SK-N-SH treated with all-trans-retinoic acid at 6 μM for 48 hours (cell line): ENCODE data around the gene DHX8.
"Not testable (repeated sequence)": the region's sequence is repeated elsewhere in the genome, so short reads cannot be mapped to it uniquely, and the experiment has no call there.

Experiments used
- ATAC-seq: fragments of 200-7000 bp; cut with Tn5 transposase; 3 replicates; pipeline ENCODE4 v1.9.1; 2020; ENCODE audit warnings: mild to moderate bottlenecking, moderate library complexity
- ARNTL ChIP-seq: fragments of 450-650 bp; formaldehyde crosslinking; IDR thresholded peaks from 2 replicates; pipeline ENCODE4 v1.5.0; 2020; ENCODE audit warnings: low read depth, mild to moderate bottlenecking, moderate library complexity, borderline replicate concordance
- BACH2 ChIP-seq: fragments of 250-450 bp; sonication (Bioruptor Pico); IDR thresholded peaks from 2 replicates; pipeline ENCODE4 v1.9.0; 2021; ENCODE audit warnings: mild to moderate bottlenecking, borderline replicate concordance
- CSDC2 ChIP-seq: fragments of 250-450 bp; sonication (Bioruptor Pico); IDR thresholded peaks from 2 replicates; pipeline ENCODE4 v1.5.0; 2020; ENCODE audit warnings: mild to moderate bottlenecking, moderate library complexity
- CSRNP3 ChIP-seq: fragments of 250-450 bp; sonication (Bioruptor Pico); IDR thresholded peaks from 2 replicates; pipeline ENCODE4 v1.5.1; 2021; ENCODE audit warnings: mild to moderate bottlenecking, moderate library complexity
- ESRRG ChIP-seq: fragments of 250-450 bp; sonication (Bioruptor Pico); IDR thresholded peaks from 2 replicates; pipeline ENCODE4 v1.6.1; 2021; ENCODE audit warnings: mild to moderate bottlenecking
- ISL1 ChIP-seq: fragments of 250-450 bp; sonication (Bioruptor Pico); IDR thresholded peaks from 2 replicates; pipeline ENCODE4 v2.1.2; 2022; ENCODE audit warnings: mild to moderate bottlenecking, moderate library complexity
- OSR1 ChIP-seq: fragments of 250-450 bp; sonication (Bioruptor Pico); IDR thresholded peaks from 2 replicates; pipeline ENCODE4 v1.8.0; 2022; ENCODE audit warnings: moderate library complexity, mild to moderate bottlenecking, inconsistent platforms
- PPARA ChIP-seq: fragments of 250-450 bp; sonication (Bioruptor Pico); IDR thresholded peaks from 2 replicates; pipeline ENCODE4 v1.5.0; 2020; ENCODE audit warnings: mild to moderate bottlenecking, borderline replicate concordance
- RARB ChIP-seq: fragments of 250-450 bp; sonication (Bioruptor Pico); IDR thresholded peaks from 2 replicates; pipeline ENCODE4 v1.8.0; 2021; ENCODE audit warnings: mild to moderate bottlenecking, moderate library complexity
- SNAI2 ChIP-seq: fragments of 250-450 bp; sonication (Bioruptor Pico); IDR thresholded peaks from 2 replicates; pipeline ENCODE4 v1.5.0; 2020; ENCODE audit warnings: mild to moderate bottlenecking, moderate library complexity
- TCF4 ChIP-seq: fragments of 250-450 bp; sonication (Bioruptor Pico); IDR thresholded peaks from 2 replicates; pipeline ENCODE4 v1.8.0; 2021; ENCODE audit warnings: mild to moderate bottlenecking, moderate library complexity, borderline replicate concordance
- TOX ChIP-seq: fragments of 250-450 bp; sonication (Bioruptor Pico); IDR thresholded peaks from 2 replicates; pipeline ENCODE4 v1.8.0; 2021; ENCODE audit warnings: mild to moderate bottlenecking, moderate library complexity, borderline replicate concordance
- TSHZ2 ChIP-seq: fragments of 250-450 bp; sonication (Bioruptor Pico); IDR thresholded peaks from 2 replicates; pipeline ENCODE4 v1.5.0; 2020; ENCODE audit warnings: mild to moderate bottlenecking, moderate library complexity
- ZC3H10 ChIP-seq: fragments of 250-450 bp; sonication (Bioruptor Pico); IDR thresholded peaks from 2 replicates; pipeline ENCODE4 v1.5.1; 2021; ENCODE audit warnings: mild to moderate bottlenecking, moderate library complexity
- ZNF565 ChIP-seq: fragments of 450-650 bp; formaldehyde crosslinking; conservative IDR thresholded peaks from 2 replicates; pipeline ENCODE4 v1.5.0; 2020; ENCODE audit warnings: low read depth, mild to moderate bottlenecking, moderate library complexity
- ZNF70 ChIP-seq: fragments of 450-650 bp; formaldehyde crosslinking; IDR thresholded peaks from 2 replicates; pipeline ENCODE4 v1.5.0; 2020; ENCODE audit warnings: mild to moderate bottlenecking, moderate library complexity
- ZNF8 ChIP-seq: fragments of 450-650 bp; formaldehyde crosslinking; IDR thresholded peaks from 2 replicates; pipeline ENCODE4 v1.5.0; 2020; ENCODE audit warnings: mild to moderate bottlenecking, moderate library complexity
- TF ChIP-seq, protein P1 (sequence below): fragments of 250-450 bp; sonication (Bioruptor Pico); IDR thresholded peaks from 2 replicates; pipeline ENCODE4 v1.5.1; 2020; ENCODE audit warnings: low read depth, mild to moderate bottlenecking, moderate library complexity
- TF ChIP-seq, protein P2 (sequence below): fragments of 250-450 bp; sonication (Bioruptor Pico); IDR thresholded peaks from 2 replicates; pipeline ENCODE4 v1.8.0; 2020; ENCODE audit warnings: mild to moderate bottlenecking, moderate library complexity, borderline replicate concordance

DHX8 gene

DNA sequence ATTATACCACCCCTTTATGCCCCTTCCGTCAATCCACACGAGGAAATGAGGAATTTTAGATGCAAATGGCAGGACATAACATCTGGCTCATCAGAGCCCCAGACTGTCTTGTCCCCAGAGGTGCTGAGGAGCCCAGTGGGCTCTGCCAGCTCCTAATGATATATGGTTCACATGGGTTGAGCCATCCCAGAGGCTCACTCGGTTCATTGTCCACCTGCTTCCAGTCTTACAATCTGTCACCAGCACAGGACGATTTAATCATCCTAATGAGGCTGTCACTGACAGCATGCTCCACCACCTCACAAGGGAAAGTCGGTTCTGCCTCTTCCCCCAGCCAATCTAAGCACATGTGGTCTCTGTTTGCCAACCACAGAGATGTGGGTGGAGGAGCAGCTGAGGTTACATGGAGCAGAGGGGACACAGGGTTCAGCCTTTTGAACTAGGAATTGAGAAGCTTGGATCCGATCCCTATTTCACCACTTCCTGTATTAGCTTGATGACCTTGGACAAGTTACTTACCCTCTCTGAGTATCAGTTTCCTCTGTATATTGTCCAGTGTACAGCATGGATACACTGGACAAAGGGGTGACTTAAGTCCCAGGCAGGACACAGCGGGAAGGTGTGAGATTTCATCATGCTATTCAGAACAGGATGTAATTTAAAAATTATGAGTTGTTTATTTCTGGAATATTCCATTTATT is 27.0 kb upstream of the DHX8 start:
- TF ChIP-seq ZC3H10 (CRISPR knock-in tag) = no peak
- TF ChIP-seq PPARA (CRISPR knock-in tag) = no peak
- no peak for TF ChIP-seq TSHZ2 (CRISPR knock-in tag)
- no peak for TF ChIP-seq CSDC2
- no peak for TF ChIP-seq ESRRG
- TF ChIP-seq RARB (CRISPR knock-in tag) = no peak
- TF ChIP-seq TOX (CRISPR knock-in tag) = no peak
- TF ChIP-seq SNAI2 = no peak
- TF ChIP-seq, protein P1, sequence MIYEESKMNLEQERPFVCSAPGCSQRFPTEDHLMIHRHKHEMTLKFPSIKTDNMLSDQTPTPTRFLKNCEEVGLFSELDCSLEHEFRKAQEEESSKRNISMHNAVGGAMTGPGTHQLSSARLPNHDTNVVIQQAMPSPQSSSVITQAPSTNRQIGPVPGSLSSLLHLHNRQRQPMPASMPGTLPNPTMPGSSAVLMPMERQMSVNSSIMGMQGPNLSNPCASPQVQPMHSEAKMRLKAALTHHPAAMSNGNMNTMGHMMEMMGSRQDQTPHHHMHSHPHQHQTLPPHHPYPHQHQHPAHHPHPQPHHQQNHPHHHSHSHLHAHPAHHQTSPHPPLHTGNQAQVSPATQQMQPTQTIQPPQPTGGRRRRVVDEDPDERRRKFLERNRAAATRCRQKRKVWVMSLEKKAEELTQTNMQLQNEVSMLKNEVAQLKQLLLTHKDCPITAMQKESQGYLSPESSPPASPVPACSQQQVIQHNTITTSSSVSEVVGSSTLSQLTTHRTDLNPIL (CRISPR knock-in tag) = no peak
- no peak for TF ChIP-seq ARNTL (CRISPR knock-in tag)
- no peak for TF ChIP-seq ZNF565 (CRISPR knock-in tag)
- no peak for TF ChIP-seq ZNF70 (CRISPR knock-in tag)
- no peak for TF ChIP-seq BACH2
- no peak for TF ChIP-seq ISL1 (CRISPR knock-in tag)
- TF ChIP-seq, protein P2, sequence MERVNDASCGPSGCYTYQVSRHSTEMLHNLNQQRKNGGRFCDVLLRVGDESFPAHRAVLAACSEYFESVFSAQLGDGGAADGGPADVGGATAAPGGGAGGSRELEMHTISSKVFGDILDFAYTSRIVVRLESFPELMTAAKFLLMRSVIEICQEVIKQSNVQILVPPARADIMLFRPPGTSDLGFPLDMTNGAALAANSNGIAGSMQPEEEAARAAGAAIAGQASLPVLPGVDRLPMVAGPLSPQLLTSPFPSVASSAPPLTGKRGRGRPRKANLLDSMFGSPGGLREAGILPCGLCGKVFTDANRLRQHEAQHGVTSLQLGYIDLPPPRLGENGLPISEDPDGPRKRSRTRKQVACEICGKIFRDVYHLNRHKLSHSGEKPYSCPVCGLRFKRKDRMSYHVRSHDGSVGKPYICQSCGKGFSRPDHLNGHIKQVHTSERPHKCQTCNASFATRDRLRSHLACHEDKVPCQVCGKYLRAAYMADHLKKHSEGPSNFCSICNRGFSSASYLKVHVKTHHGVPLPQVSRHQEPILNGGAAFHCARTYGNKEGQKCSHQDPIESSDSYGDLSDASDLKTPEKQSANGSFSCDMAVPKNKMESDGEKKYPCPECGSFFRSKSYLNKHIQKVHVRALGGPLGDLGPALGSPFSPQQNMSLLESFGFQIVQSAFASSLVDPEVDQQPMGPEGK (CRISPR knock-in tag) = no peak
- TF ChIP-seq OSR1 (CRISPR knock-in tag) = no peak
- no peak for TF ChIP-seq CSRNP3 (CRISPR knock-in tag)
- TF ChIP-seq ZNF8 (CRISPR knock-in tag) = no peak
- TF ChIP-seq TCF4 (CRISPR knock-in tag) = no peak
- TF ChIP-seq, all 23 proteins: peak for 0

DNA sequence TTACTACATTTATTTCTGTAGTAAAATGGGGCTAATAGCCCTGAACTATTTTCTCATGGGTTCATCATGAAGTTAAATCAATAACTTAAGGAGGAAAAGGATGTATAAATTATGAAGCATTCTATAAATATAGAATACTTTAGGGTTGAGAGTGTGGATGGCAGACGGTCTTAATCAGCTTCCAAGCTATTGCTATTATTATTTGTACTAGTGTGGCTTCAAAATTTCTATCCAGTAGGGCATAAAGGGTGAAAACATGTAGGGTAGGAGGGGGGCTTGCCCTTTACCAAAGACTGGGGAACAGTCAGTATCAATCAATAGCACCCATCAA is 26.4 kb upstream of the DHX8 start:
- no peak for TF ChIP-seq TCF4 (CRISPR knock-in tag)
- no peak for TF ChIP-seq ISL1 (CRISPR knock-in tag)
- TF ChIP-seq ZC3H10 (CRISPR knock-in tag) = no peak
- TF ChIP-seq CSRNP3 (CRISPR knock-in tag) = no peak
- TF ChIP-seq BACH2 = no peak
- TF ChIP-seq TOX (CRISPR knock-in tag) = no peak
- TF ChIP-seq ZNF565 (CRISPR knock-in tag) = no peak
- no peak for TF ChIP-seq ZNF70 (CRISPR knock-in tag)
- TF ChIP-seq SNAI2 = no peak
- ATAC-seq = no peak

More for the DNA sequence above, 27.0 kb upstream of the DHX8 start:
- no peak for ATAC-seq

- not testable (repeated sequence) for ATAC-seq
Observed at GRCh38 chr17:43459878-43460277, 23.9 kb upstream of the DHX8 start.

DNA sequence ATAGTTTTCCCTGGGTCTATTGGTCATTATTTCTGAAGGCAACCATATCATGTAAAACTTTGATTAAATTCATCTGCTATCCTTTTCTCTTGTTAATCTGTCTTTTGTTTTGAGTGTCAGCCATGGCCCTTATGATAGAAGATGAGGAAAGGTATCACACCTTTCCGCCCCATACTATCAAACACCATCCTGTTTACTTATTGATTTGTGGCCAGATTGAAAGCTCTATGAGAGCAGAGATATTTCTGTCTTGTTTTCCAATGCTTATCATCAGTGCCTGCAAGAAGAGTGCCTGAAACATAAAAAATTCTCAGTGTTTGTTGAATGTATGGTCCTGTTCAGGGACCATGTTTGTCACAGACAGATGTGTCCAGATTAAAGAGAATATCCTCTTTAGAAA is 22.6 kb upstream of the DHX8 start:
- no peak for ATAC-seq
- TF ChIP-seq OSR1 (CRISPR knock-in tag) = no peak
- TF ChIP-seq TOX (CRISPR knock-in tag) = no peak
- no peak for TF ChIP-seq TSHZ2 (CRISPR knock-in tag)
- TF ChIP-seq SNAI2 = no peak
- no peak for TF ChIP-seq ISL1 (CRISPR knock-in tag)

DNA sequence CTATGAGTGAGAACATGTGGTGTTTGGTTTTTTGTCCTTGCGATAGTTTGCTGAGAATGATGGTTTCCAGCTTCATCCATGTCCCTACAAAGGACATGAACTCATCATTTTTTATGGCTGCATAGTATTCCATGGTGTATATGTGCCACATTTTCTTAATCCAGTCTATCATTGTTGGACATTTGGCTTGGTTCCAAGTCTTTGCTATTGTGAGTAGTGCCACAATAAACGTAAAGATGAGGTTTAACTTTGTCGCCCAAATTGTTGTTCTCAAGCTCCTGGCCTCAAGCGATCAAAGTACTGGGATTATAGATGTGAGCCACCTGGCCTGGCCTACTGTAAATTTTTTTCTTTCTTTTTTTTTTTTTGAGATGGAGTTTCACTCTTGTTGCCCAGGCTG is 21.2 kb upstream of the DHX8 start:
- not testable (repeated sequence) for ATAC-seq
